Activated CD4-positive, CD25-positive, alpha-beta regulatory T cell treated with anti-CD3 and anti-CD28 coated beads, Interleukin-2, amount 50 U/mL, for 24 hours (primary cell): ENCODE data around the gene PMEPA1.

Experiments used
- ATAC-seq, 2 donors: fragments of 150-1000 bp; cut with Tn5 transposase; one replicate each; pipeline ENCODE4 v1.10.0; 2021; ENCODE audit warnings: mild to moderate bottlenecking in 1 of 2, moderate library complexity in 1 of 2

The PMEPA1 gene

GRCh38 chr20:57736738-57737347 lies 27.0 kb upstream of the PMEPA1 start:
- no peak for ATAC-seq

DNA sequence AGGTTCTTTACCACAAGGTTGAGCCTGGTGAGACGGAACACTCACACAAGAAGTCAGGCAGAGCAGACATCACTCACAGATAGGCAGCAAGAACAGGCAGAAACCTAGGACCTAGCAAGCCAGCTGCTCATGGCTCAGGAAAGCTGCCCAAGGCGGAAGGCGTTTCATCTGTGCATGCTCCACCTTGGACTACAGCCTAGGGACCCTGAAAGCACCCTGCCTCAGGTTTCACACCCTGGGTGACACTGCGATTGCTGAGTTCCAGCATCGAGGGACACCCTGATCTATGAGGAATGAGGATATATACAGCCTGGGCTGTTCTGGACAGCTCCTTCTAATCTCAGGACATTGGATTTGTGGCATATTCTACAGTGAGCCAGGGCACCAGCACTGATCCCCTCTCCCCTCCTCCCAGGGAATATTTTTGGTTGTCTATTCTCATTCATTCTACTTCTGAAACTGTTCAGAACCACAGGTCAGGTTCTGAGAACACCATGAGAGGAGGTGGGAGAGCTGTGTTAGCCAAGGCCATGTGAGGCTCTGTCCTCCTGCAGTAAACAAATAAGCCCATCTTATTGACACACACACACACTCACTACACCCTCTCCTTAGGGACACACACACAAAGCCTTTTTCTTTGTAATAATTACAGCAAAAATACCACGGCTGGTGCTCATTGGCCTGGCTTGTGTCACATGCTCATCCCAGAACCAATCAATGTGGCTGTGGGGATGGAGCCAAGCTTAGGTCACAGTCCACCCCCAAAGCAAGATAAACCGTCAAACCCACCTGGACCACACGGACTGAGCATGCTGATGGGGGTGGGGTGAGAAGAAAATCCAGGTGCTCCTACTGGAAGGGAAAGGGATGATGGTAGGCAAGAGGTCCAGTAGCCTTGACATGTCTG lies 26.3 kb upstream of the PMEPA1 start:
- ATAC-seq = no peak

- no peak for ATAC-seq
Observed at GRCh38 chr20:57734754-57735153, 24.9 kb upstream of the PMEPA1 start.

DNA sequence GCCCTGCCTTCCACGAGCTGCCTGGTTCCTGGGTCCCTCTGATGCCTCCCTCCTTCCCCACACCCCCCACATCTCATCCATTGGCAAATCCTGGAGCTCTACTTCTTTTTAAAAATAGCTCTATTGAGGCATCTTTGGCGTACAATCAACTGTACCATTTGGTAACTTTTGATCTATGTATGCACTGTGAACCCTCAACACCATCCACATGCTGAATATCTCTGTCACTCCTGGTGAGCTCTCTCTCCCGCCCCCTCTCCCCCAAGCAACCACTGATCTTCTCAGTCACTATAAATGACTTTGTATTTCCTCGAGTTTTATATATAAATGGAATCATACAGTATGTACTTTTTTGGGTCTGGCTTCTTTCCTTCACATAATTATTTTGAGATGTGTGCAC lies 22.4 kb upstream of the PMEPA1 start:
- no peak for ATAC-seq

DNA sequence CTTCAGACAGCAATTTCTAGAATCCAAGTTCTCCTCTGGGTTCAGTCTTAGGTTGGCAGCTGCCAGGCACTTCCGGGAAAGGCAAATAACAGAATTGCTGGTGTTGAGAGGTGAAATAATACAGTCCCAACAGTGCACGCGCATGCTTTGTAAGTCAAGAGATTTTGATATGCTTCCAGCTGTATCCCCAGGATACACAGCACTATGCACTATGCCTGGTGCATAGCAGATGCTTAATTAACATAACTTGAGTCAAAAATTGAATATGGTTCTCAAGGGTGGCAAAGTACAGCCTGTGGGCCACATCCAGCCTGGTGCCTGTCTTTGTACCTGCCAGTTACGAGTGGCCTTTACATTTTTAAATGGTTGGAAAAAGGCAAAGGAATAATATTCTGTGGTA lies 18.9 kb upstream of the PMEPA1 start:
- no peak for ATAC-seq

- ATAC-seq = no peak
Observed at GRCh38 chr20:57727863-57728262, 18.0 kb upstream of the PMEPA1 start.

DNA sequence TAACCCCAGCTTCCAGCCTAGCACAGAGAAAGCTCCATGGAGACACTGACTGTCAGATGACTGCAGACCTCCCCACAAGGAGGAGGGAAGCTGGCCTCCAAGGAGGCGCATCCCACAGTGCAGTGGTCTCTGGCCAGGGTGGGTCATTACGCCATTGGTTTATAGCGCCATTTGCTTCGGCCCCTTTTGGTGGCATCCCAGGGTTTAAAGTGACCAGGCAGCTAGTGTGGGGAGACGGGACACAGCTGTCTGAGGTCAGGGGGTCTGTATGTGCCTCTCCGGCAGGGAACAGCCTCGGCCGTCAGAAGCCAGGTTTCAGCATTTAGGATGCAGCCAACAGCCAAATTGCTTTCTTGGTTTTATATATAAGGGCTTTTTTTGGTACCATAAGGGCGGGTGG lies 15.8 kb upstream of the PMEPA1 start:
- no peak for ATAC-seq

- ATAC-seq = no peak
Observed at GRCh38 chr20:57724610-57725405, 15.0 kb upstream of the PMEPA1 start.

DNA sequence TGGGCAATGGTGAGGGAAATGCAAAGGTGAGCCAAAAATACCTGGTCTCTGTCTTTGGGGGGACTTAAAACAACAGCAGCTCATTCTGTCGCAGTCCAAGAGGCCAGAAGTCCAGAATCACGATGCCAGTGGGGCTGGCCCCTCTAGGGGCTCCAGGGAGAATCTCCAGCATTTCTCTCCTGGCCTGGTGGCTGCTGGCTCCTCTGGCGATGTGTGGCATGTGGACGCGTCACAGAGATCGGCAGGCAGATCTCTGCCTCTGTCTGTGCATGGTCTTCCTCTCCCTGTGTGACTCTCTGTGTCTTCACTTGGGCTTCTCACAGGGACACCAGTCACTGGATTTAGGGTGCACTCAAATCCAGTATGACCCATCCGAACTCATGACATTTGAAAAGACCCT lies 14.0 kb upstream of the PMEPA1 start:
- ATAC-seq = no peak

GRCh38 chr20:57719951-57720350 lies 10.1 kb upstream of the PMEPA1 start:
- ATAC-seq = no peak

DNA sequence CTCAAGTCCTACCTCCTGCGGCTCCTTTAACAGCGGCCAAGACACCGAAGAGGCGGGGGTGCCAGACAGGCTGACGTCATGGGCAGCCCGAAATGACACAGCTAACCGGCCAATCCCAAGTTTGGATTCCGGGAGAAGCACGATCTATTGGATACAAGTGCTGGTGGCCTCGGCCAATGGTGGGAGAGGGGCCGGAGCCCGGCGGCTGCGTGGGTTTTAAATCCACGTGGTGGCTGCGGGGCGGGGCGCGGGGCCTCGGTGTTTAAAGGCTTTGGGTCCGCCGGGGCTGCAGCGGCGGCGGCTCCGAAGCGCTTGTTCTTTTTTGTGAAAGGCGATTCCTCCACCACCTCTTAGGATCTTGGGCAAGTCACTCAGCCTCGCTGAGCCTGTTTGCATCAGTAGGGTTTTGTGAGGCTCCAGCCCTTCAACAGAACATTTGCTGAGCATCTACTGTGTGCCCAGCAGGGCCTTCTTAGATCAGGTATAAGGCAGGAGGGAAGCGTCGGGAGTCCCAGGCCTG lies 8.7 kb upstream of the PMEPA1 start:
- ATAC-seq = peak; percentile 98

DNA sequence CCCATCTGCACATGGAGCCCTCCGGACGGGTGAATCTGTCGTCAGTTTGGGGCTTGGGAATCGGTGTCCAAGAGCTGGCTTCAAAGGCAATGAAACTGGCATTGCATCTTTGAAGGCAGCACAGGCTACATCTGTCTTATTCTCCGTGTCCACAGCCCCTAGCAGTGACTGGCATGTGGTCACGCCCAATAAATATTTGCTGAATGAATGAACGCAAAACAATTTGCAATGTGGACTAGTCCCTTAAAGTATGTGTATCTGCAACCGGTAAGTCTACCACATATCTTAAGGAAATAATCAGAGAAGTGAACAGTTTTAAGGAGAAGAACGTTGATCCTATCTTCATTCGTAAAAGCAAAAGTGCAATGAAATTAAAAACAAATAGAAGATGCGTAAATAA lies 8.0 kb upstream of the PMEPA1 start:
- ATAC-seq = no peak

GRCh38 chr20:57716901-57717300 lies 7.1 kb upstream of the PMEPA1 start:
- ATAC-seq = no peak

DNA sequence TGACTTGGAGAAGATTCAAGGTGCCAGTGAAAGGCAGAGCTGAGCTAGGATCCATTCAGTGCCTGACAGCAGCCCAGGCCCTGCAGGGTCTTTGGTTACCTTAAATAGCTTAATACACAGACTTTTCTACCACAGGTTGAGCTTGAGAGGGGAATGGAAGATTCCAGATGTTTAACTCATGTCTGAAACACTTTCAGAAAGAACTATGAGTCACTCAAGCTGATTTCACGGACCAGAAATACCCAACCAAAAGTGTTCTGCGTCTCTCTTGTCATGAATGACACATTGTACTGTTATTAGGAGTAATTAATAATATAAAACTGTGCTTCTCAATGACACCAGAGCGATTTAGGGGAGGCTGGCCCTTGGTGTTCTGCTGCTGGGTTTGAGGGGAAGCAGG lies 6.4 kb upstream of the PMEPA1 start:
- no peak for ATAC-seq

- ATAC-seq = no peak
Observed at GRCh38 chr20:57715268-57715904, 5.6 kb upstream of the PMEPA1 start.

DNA sequence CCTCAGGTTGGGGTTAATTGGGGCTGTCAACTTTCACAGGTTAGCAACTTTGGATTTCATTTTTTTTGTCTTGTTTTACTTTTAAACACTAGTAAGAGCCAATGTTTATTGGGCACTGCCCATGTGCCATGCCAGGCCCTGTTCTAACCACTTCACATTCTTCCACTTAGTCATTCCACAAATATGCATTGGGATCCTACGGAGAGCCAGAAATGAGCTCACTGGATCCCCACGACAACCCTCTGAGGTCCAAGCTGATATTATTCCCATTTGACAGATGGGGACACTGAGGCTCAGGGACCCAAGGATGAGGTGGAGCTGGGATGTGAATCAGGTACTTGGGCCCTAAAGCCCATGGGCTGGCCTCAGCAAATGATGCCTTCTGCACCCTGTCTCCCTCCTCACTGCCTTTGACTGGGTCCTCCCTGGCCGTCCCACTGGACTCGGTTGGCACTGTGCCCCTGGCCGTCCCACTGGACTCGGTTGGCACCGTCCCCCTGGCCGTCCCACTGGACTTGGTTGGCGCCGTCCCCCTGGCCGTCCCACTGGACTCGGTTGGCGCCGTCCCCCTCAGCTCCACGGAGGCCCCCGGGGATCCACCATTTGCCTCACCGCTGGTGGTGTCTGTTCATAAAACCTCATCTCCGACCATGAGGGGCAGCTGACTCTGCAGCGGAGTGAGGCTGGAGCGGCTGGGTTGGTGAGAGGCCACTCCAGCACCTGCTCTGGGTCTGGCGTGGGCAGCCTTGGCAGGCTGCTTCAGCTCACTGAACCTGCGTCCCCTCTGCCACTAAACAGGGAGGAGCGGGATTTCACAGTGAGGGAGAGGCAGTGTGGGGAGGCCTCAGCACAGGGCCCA lies 4.8 kb upstream of the PMEPA1 start:
- no peak for ATAC-seq

GRCh38 chr20:57713951-57714350 lies 4.1 kb upstream of the PMEPA1 start:
- no peak for ATAC-seq

DNA sequence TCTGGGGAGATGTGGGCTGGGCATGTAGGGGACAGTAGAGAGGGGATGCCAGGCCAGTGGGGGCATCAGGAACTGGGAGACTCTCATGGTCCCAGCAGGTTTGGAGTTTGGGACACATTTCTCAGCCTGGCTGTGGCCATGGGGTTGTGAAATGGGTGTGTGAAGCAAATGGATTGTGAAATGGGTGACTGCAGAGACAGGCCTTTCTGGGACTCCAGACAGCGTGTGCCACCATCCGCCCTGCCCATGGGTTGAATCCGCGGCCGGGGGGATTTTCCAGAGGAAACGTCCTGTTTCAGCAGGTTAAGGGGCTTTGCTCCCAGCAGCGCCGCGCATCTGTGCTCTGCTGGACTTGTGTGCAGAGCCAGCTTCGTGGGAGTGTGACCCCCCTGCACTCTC lies 3.7 kb upstream of the PMEPA1 start:
- no peak for ATAC-seq

DNA sequence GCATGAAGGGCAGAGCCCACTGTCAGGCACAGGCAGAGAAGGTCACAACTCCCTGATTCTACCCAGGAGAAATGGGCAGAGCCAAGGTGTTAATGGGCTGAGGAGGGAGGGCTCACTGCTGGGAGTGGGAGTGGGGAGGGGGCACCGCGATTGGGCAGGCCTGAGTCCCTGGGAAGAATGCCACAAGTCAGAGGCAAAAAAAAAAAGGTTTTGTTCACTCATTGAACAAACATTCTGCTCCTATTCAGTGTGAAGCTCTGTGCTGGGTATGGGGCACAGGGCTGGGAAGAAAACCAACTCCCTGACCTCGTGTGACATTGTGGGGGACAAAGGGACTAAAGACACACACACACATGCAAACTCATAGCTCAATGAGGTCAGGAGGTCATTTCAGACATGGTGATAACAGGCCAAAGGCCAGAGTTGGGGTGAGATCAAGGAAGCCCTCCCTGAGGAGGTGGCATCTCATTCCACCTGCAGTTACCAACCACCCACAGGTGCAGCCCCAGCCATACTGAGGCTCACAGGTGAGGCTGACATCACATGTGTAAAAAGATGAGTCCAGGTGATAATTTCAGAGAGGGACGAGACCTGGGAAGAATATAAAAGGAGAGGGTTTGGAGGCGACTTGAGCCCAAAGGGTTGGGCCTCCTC lies 3.2 kb upstream of the PMEPA1 start:
- no peak for ATAC-seq

- no peak for ATAC-seq
Observed at GRCh38 chr20:57712341-57712740, 2.5 kb upstream of the PMEPA1 start.

GRCh38 chr20:57711826-57712225 lies 2.0 kb upstream of the PMEPA1 start:
- ATAC-seq = no peak
